HG02981 (cell line): ENCODE results near the gene NR2F1-AS1.

Source experiments
- ATAC-seq: cut with Tn5 transposase; IDR thresholded peaks from one replicate; pipeline ENCODE4 v1.9.1; 2021; ENCODE audit warnings: mild to moderate bottlenecking, moderate library complexity; ENCODE audit not compliant: unreplicated experiment

NR2F1-AS1 gene

GRCh38 chr5:93580927-93581445 is at the start of gene NR2F1-AS1:
NR2F1-AS1 (minus strand) TSS chr5:93581219.
- ATAC-seq, result peak; percentile 21

- no peak for ATAC-seq
Observed at GRCh38 chr5:93626801-93627200, 45.8 kb upstream of the NR2F1-AS1 start.

DNA sequence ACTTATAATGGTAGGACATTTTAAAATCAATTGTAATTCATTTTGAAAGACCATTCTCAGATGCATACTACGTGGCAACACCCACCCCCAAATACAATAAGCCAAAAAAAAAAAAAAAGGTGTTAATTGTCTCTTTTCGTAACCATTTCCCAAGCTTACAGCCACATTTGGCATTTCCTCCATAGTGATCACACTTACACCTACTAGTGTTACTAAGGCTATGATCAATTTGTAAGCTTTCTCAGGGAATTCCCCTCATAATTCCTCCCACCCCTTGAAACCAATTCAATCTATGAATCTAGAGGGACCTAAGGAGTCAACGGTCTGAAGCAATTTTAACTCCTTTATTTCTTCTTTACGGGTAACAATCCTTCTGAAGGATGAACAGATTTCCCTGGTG is 42.1 kb upstream of the NR2F1-AS1 start:
- no peak for ATAC-seq

GRCh38 chr5:93622240-93622885 is 41.3 kb upstream of the NR2F1-AS1 start:
- peak; percentile 45 for ATAC-seq

DNA sequence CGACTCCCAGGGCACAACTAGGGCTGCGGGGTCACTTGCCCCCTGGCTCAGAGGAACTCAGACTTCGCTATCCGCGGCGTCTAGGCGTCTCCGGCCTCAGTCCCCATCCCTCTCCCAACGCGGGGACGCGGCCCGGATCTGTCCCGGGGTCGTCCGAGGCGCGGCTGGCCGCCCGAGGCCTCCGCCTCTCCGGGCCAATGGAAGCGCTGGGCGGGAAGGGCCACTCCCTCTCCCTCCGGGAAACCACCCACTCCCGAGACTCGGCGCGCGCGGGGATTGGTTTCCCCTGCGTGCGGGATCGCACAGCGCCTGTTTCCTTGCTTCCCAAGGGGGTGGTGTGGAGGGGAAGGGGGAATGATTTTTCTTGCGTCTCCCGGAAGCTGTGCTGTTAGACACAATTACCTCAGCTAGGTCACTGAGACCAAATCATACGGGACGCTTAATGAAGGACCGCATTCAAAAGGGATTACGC is 40.3 kb upstream of the NR2F1-AS1 start:
- no peak for ATAC-seq

DNA sequence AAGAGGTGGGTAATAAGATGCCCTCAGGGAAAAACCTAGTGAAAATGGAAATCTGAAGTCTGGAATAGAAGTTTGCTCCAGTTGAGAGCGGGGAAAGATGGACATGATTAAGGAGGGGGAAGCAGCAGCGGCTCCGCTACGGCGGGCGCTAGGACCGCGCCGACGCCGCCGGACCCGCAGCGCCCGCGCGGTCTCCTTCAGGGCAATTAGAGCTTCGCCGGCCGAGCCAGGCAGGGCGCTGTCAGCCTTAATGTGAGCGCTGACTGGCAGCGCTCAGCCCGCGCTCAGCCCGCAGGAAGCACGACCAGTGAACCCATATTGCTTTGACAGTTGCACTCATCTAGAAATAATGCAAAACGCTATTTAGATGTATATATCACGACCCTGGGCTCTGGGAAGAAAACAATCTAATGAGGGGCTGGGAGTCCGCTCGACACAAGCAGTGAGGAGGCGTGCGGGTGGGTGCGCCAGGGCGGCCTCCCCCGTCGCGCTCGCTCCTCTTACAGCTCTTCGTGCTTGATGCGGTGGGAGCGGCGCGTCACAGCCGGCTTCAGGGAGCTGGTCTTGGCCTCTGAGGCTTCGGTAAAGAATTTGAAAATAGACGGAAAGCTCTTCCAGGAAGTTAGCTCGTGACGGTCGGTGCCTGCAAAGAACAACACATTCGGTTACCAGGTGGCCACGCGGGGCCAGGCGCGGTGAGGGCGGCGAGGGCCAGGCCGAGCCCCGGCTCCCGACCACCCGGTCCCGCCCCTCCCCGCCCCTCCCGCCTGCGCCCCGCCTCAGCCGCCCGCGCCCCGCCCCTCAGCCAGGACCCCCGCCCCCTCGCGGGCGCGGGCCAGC is 39.7 kb upstream of the NR2F1-AS1 start:
- ATAC-seq, result peak; percentile 97

- no peak for ATAC-seq
Observed at GRCh38 chr5:93616538-93617174, 35.6 kb upstream of the NR2F1-AS1 start.

- no peak for ATAC-seq
Observed at GRCh38 chr5:93612855-93613243, 31.8 kb upstream of the NR2F1-AS1 start.

GRCh38 chr5:93611976-93612854 is 31.2 kb upstream of the NR2F1-AS1 start:
- ATAC-seq, result no peak

- no peak for ATAC-seq
Observed at GRCh38 chr5:93611273-93611975, 30.4 kb upstream of the NR2F1-AS1 start.

DNA sequence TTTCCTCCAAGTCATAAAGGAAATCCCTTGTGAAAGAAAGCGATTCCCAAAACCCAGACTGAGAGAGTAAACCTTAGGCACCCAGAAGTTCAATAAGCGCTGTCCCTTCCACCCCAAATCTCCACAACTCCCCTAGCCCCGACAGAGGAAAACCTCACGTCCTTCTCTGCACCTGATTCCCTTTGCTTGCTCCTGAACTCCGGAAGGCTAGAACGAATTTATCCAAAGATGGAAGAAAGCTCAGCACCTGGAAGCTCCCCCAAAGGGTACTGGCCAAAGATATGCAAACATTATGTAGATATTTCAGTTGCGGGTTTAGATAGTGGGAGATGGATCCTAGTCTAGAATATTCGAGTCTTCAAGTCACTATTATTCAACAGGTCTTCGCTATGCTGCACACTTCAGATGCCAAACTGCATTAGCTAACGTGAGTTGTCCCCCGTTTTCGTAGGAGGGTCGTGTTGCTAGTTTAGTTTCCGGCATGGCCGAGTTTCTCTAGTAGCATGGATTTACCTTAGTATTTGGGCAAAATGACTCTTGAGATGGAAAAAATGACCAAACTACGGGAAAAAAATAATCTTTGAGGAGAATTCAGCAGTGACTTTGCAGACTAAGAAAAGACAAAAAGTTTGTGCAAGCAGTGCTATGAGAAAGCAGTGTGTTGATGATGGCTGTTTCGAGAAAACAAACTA is 29.7 kb upstream of the NR2F1-AS1 start:
- ATAC-seq, result no peak

- ATAC-seq, result no peak
Observed at GRCh38 chr5:93609762-93610161, 28.7 kb upstream of the NR2F1-AS1 start.

DNA sequence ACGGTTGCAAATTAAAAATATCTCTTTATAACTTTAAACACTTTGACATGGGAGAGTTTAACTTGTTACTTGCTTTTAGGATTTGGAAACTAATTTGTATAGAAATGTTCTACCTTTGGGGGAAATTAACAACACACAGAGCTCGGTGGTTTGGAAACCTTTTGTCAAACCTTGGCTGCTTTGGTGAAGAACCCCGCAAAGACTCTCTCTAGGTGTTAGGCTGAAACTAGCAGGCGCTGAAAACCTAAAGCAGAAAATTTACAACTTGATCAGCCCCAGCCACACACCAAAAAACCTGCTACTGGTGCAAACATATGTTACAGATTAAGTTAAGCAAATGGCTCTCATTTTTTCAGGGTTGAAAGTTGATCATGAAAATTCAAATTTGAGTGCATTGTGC is 27.8 kb upstream of the NR2F1-AS1 start:
- ATAC-seq, result no peak

- ATAC-seq, result peak; percentile 74
Observed at GRCh38 chr5:93607367-93608258, 26.6 kb upstream of the NR2F1-AS1 start.

DNA sequence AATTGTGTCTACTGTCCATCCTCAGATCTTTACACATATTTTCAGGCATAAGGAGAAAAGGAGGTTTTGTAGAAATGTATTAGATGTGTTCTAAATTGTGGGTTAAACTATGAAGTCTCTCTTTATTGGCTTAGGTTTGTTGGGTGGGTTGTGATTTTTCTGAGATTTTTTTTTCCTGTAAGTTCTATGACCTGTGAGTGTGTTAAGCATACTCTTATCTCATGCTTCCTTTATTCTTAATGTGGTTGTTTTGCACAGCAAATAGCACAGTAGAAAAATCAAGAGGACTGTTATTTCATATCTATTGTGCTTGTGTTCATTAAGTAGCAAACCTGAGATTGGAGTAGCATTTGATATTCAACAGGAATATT is 25.3 kb upstream of the NR2F1-AS1 start:
- no peak for ATAC-seq

DNA sequence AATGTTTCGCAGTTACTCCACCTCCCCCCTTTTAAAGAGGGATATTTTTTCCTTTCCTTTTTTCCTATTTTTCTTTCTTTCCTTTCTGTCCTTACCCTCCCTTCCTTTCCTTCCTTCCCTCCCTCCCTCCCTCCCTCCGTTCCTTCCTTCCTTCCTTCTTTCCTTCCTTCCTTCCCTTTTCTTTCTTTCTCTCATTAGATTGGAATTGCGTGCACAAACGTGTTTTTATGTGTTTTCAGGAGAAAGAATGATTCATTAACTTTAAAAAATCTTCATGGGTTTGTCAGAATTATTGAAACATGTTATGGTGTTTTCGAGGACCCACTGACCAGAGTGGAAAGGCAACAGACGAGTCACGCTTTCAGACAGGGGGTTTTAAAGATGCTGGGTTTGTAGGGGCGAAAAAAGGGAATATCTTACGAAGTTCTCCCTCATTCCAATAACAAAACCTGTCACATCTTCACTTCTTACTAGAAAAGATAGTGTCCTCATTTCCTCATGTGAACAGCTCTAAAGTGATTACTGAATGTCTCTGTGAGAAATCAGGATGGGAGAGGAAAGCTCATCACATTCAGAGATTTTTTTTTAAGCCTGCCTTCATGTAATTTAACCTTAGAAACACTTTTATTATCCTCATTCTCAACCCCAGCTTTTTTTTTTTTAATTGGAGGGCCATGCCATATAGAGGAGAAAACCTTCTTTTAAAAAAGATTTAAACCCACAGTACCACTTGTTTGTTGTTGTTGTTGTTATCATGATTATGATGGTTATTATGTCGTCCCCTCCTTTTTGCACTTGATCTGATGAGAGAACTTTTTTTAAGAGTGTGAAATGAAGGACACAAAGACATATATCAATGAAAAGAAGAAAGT is 23.9 kb upstream of the NR2F1-AS1 start:
- ATAC-seq, result no peak
